OCI-LY3 (cell line): ENCODE measurements around the gene COL16A1.
A peak's percentile ranks its signal among the peaks of the same experiment; 100 is the strongest.

Source experiments
- H2AFZ ChIP-seq: fragments of 200-600, 300-600 bp; shearing (Covaris generic); 2 replicates; pipeline ENCODE4 v1.6.0; 2014; ENCODE audit warnings: antibody characterized with exemption, low read depth, low read length
- H3K27ac ChIP-seq: fragments of 200-600, 300-600 bp; sonication (generic); 2 replicates; pipeline ENCODE4 v1.5.1; 2014; ENCODE audit warnings: mild to moderate bottlenecking, low read length, moderate library complexity, mixed read lengths
- H3K27me3 ChIP-seq: fragments of 200-600, 300-600 bp; sonication (generic); 2 replicates; pipeline ENCODE4 v1.6.1; 2014; ENCODE audit warnings: low read depth, low read length, mixed read lengths
- H3K36me3 ChIP-seq: fragments of 200-600, 300-600 bp; sonication (generic); replicated peaks from 2 replicates; pipeline ENCODE3; 2014; ENCODE audit warnings: low read depth, low read length, mixed read lengths
- H3K4me1 ChIP-seq: fragments of 300-600, 200-600 bp; sonication (generic); 2 replicates; pipeline ENCODE4 v1.6.1; 2014; ENCODE audit warnings: low read length, mixed read lengths
- H3K4me2 ChIP-seq: fragments of 200-600, 300-600 bp; sonication (generic); 2 replicates; pipeline ENCODE4 v1.6.1; 2014; ENCODE audit warnings: low read length, mixed read lengths
- H3K4me3 ChIP-seq: fragments of 300-600, 200-600 bp; sonication (generic); 2 replicates; pipeline ENCODE4 v1.5.1; 2014; ENCODE audit warnings: antibody characterized with exemption, mild to moderate bottlenecking, low read length, moderate library complexity
- H3K79me2 ChIP-seq: fragments of 300-600, 200-600 bp; shearing (Covaris generic); 2 replicates; pipeline ENCODE4 v1.6.1; 2014; ENCODE audit warnings: mild to moderate bottlenecking, low read length, mixed read lengths
- H3K9ac ChIP-seq: fragments of 300-600, 200-600 bp; shearing (Covaris generic); 2 replicates; pipeline ENCODE4 v1.6.0; 2014; ENCODE audit warnings: mild to moderate bottlenecking, low read length, moderate library complexity
- H3K9me3 ChIP-seq: fragments of 200-600, 300-600 bp; shearing (Covaris generic); 2 replicates; pipeline ENCODE4 v1.6.1; 2014; ENCODE audit warnings: low read length, mixed read lengths; ENCODE audit not compliant: insufficient read depth
- H4K20me1 ChIP-seq: fragments of 200-600, 300-600 bp; sonication (generic); 2 replicates; pipeline ENCODE4 v1.6.1; 2016; ENCODE audit warnings: low read length, mixed read lengths; ENCODE audit not compliant: insufficient read depth
- CTCF ChIP-seq: fragments of 200-600, 300-600 bp; sonication (generic); IDR thresholded peaks from 2 replicates; pipeline ENCODE4 v1.5.1; 2014; ENCODE audit warnings: antibody characterized with exemption, low read length, low read depth
- EZH2phosphoT487 ChIP-seq: fragments of 200-600 bp; shearing (Covaris generic); IDR thresholded peaks from 2 replicates; pipeline ENCODE4 v1.6.1; 2018; ENCODE audit warnings: antibody characterized with exemption, mixed run types, low read depth

COL16A1 gene

GRCh38 chr1:31609514-31610118, 94.2 kb downstream of the COL16A1 start:
- H3K4me2 ChIP-seq: no peak overlapping the region
- peaks cover 7% of the 10 kb centered on the region for H3K36me3 ChIP-seq
- no peak overlapping the region for H2AFZ ChIP-seq
- H4K20me1 ChIP-seq: no peaks in the 10 kb centered on the region
- no peak overlapping the region for H3K27ac ChIP-seq
- peaks cover 17% of the 10 kb centered on the region for H3K4me1 ChIP-seq
- no peaks in the 10 kb centered on the region for H3K27me3 ChIP-seq
- TF ChIP-seq CTCF: no peak
- TF ChIP-seq EZH2phosphoT487: no peak
- H3K79me2 ChIP-seq: no peaks in the 10 kb centered on the region
- H3K9ac ChIP-seq: no peak overlapping the region
- H3K9me3 ChIP-seq: peaks cover 3% of the 10 kb centered on the region; the same call in 1 of the 2 replicates
- no peak overlapping the region for H3K4me3 ChIP-seq

GRCh38 chr1:31607360-31607759, 96.5 kb downstream of the COL16A1 start:
- Histone ChIP-seq H3K79me2 (no peaks in the 10 kb centered on the region), H3K27me3 (no peaks in the 10 kb centered on the region), H2AFZ (no peak overlapping the region), H3K9ac (no peak overlapping the region), H3K27ac (no peak overlapping the region), H3K4me3 (no peak overlapping the region), H3K9me3 (peaks cover 6% of the 10 kb centered on the region; the same call in 1 of the 2 replicates), H3K36me3 (peaks cover 10% of the 10 kb centered on the region), H3K4me2 (no peak overlapping the region), H3K4me1 (peaks cover 17% of the 10 kb centered on the region), H4K20me1 (no peaks in the 10 kb centered on the region)
- no peak for TF ChIP-seq EZH2phosphoT487

GRCh38 chr1:31605908-31606427, 97.8 kb downstream of the COL16A1 start:
- 0 out of 2 replicates have a peak overlapping the region, but pooled peaks have one; percentile 26 for H2AFZ ChIP-seq
- H3K4me2 ChIP-seq: peak overlapping the region; percentile 43
- H3K9me3 ChIP-seq: peaks cover 6% of the 10 kb centered on the region; the same call in 1 of the 2 replicates
- H3K27me3 ChIP-seq: no peaks in the 10 kb centered on the region
- peaks cover 10% of the 10 kb centered on the region for H3K36me3 ChIP-seq
- peaks cover 17% of the 10 kb centered on the region for H3K4me1 ChIP-seq
- no peaks in the 10 kb centered on the region for H4K20me1 ChIP-seq
- no peak overlapping the region for H3K9ac ChIP-seq
- TF ChIP-seq EZH2phosphoT487 (no peak), CTCF (no peak)
- H3K27ac ChIP-seq: peak overlapping the region; percentile 74
- no peaks in the 10 kb centered on the region for H3K79me2 ChIP-seq
- H3K4me3 ChIP-seq: no peak overlapping the region
